HG03025 (cell line): ENCODE results near the gene CD55.

ENCODE experiments used
- ATAC-seq: cut with Tn5 transposase; IDR thresholded peaks from one replicate; pipeline ENCODE4 v1.9.1; 2021; ENCODE audit warnings: mild to moderate bottlenecking, moderate library complexity; ENCODE audit not compliant: unreplicated experiment, low FRiP score

Gene CD55

GRCh38 chr1:207352554-207352953 lies 31.1 kb downstream of the CD55 start:
- ATAC-seq = no peak

GRCh38 chr1:207355060-207355459 lies 33.6 kb downstream of the CD55 start:
- no peak for ATAC-seq

DNA sequence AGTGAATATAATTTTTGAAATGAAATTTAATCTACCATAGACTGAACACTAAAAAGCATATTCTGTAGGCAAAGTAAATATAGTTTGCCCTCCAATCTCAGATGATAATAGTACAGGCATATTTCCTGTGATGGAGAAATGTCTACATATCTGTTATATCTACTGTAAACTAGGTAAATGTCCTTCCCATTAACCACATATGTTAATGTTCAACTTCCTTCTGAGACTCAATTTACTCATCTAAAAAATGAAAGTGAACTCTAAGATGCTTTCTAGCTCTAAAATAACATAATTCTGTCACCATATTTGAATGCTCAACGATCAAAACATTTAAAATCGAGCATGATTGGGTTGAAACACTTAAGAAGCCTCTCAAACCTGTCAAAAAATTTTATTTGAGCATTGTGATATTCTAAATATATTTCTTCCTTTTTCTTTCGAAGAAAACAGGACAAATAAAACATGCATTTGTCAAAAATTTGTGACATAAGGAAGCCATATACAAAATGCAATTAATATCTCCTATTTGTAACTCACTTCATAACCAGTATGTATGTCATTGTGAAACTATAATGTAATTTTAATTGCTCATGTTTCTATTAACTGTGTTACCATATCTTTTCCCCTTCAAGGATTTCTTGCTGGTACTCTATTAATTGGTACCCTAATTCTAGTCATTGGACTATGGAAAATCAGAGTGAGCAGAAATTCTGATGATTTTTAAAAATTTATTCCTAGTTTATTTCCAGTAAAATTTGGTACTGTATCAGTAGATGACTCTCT lies 34.2 kb downstream of the CD55 start:
- ATAC-seq = no peak

DNA sequence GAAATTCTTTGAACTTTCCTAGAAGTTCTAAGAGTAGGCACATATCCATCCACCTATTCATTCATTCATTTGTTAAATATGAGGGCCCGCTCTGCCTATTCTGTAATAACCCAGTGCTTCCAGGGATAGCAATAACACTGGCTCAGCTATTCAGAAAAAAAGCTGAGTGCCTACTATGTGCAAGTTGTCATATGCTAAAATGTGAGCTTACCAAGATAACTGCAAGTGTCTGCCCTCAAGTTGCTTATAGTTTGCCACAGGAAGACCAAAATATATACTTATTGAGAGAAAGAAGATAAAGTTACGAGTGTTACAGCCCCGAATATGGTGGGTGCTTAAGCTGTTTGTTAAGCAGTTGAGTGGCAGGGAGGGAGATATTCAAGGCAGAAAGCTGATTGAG lies 39.6 kb downstream of the CD55 start:
- ATAC-seq = no peak

DNA sequence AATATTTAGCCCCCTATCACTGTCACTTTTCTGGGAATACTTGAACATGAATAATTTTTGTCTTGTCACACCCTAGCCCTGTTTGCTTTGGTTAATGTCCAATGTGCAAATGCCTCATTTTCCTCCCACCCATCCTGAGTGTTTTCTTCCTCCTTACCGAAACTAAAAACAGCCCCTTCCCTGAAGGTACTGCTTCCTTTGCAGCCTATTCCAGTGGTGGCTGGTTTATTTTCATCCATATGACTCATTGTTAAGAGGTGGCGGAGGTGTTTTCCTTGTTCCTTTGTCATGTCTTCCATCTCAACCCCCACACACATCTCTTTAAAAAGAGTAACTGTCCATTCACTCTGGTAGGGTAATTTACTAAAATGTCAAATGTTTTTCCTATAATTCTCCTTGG lies 40.4 kb downstream of the CD55 start:
- ATAC-seq = no peak

DNA sequence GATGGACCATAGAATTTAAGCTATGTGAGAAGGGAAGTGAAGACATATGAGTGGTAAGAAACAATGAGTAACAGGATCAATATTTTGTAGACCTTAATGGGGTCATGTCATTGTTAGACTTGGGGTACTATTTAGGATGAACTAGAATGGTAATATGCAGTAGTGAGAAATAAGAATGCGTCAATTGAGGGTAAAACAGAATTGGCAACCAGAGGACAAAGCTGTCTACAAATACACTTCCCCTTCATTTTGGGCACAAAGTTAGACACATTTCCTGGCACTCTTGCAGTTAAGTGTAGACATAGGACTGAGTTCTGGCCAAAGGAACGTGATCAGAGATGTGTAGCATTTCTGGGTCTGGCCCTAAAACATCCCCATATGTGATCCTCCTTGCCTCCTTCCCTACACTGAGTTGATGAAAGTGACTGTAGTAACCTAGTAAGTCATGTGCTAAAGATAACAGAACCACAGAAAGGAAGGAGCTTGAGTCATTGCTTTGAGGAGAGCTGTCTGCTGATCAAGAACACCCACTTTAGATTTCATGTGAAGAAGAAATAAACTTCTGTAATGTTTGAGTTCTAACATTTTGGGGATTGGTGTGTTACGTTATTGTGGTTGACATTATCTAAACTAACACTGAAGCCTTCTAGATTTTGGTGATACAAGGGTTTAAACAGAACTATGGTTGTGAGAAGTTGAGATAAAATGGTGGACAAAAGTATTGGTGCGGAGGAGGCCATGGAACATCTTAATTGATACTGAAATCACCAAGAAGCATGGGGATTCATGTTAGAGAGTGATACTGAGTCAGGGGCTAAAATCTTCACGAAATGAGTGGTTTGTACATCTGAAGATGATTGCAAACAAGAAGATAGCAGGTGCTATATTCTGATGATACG lies 41.7 kb downstream of the CD55 start:
- ATAC-seq = no peak

DNA sequence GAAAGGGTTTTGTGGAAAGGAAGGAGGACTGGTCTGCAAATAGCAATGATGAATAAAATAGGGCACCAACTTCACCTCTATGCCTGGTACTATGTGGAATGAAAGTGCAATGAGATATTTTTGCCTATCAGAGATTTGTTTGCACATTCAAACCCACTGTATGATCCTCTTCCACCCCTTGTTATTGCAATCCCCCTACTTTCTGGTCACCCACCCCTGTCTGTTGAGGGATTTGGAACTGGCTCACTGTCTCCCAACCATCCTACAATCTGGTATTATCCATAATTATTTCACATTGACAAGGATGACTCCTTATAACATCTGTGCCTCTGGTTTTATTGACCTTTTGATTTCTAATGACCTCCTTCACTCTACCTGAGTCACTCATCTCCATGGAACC lies 42.4 kb downstream of the CD55 start:
- ATAC-seq = no peak

DNA sequence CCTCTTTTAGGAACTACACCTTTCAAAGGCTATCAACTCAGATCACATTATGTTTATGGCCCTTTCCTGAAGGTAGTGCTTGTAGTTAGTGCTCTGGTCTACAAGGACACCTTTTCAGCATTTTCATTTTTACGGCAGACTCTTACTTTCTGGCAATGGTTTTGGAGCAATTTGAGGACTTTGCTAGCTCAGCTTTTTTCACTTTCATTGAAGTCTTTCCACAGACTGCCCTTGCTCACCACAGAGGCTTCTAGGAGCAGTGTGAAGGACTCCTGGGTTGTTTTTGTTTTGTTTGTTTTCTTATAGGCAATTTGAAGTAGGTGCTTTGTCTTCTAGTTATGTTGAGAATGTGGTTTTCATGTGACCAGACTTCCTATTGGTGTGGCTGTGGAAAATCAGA lies 43.1 kb downstream of the CD55 start:
- no peak for ATAC-seq

GRCh38 chr1:207365063-207365462 lies 43.6 kb downstream of the CD55 start:
- no peak for ATAC-seq

DNA sequence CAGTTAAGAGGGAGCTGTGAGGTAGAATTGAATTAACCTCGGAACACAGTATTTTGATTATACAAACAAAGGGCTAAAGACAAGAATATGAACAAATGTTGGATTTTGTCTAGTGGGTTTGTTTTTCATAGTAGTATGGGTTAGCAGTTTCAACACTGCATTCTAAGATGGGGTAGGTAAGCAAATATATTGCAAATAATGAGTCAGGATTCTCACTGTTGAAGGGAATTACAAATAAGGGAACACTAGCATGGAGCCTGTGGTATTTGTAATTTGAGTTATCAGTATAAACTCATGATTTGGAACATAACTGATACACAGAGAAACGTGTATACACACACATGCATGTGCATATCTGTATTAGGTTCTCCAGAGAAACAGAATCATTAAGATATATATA lies 44.5 kb downstream of the CD55 start:
- ATAC-seq = no peak

- no peak for ATAC-seq
Observed at GRCh38 chr1:207388721-207389120, 67.2 kb downstream of the CD55 start.

DNA sequence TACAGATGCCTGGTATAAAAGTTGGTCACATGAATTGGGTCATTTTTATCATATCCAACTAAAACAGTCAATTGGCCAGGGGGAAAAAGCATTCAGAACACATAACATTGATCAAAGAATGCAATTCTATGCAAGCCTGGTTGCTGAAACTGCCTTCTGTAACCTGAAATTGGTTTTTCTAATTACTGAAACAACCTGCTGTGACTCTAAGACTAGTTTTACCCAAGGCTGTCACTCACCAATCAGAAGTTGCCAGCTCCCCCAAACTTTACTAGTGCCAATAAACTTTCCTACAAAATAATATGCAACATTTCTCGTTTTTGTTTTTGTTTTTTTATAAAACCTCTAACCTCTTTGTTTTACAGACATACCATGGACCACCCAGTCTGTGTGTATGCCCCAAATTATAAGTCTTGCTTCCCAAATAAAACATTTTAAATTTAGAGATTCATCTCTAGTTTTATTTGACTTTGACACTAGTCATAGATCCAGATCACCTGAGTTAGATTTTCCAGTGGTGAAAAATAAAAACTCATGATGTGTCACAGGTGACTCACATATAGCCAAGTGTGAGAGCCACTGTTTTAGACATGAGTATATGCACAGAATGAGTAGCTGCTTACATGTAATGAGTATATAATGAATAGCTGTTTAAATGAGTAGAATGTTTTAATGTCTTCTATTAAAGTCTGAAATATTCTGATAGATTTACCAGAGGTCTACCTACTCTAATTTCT lies 68.4 kb downstream of the CD55 start:
- no peak for ATAC-seq

- ATAC-seq = no peak
Observed at GRCh38 chr1:207393610-207394009, 72.1 kb downstream of the CD55 start.

DNA sequence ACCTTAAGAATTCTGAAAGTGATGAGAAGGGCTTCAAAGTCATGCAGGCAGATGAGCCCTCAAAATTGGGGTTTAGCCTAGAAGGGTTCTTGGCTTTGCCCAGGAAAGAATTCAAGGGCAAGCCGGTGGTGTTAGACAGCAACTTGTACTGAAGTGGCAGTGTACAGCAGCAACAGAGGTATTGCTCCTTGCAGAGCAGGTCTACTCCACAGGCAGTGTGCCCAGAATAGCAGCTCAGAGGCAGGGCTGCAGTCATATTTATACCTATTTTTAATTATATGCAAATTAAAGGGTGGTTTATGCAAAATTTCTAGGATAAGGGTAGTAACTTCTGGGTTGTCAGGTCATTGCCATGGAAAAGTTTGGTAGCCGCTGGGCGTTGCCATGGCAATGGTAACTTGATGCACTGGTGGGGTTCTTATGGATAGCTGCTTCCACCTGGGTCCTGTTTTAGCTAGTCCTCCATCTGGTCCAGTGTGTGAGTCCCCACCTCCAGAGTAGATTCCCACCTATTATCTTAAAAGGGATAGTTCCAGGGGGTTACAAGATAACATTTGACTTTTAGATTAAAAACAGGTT lies 74.8 kb downstream of the CD55 start:
- no peak for ATAC-seq

DNA sequence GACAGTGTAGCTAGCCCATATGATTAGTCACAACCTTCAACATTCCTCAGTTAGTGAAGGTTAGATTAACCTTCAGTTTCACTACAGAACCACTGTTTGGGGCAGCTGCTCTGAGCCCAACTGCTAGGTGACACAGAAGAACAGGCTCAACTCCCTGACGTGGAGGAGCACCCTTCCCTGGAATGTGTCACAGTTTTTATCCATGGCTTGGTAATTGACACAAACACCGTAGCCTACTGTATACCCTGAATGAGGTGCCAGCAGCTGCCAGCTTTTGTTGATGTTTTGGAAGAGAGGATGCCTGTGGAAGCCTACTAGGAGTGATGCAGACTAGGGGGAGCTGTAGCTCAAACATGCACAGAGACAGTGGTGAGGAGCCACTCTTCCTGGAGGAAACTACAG lies 76.0 kb downstream of the CD55 start:
- ATAC-seq = no peak

DNA sequence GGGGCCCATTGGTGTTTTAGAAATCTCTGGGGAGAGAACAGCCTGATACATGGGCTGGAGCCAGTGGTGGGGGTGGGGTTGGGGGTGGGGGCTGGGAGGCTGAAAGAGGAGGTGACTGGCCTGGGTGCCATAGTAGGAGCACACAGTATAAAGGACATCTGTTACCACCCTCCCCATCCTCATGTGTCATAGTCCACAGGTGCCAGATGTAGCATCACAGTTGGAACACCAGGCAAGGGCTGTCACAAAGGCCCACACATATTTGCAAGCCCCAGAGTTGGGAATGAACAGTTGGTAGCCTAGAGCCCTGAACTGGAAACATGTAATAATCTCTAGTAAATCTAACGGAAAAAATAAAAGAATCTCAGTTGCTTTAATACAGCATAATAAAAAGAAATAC lies 77.5 kb downstream of the CD55 start:
- no peak for ATAC-seq

DNA sequence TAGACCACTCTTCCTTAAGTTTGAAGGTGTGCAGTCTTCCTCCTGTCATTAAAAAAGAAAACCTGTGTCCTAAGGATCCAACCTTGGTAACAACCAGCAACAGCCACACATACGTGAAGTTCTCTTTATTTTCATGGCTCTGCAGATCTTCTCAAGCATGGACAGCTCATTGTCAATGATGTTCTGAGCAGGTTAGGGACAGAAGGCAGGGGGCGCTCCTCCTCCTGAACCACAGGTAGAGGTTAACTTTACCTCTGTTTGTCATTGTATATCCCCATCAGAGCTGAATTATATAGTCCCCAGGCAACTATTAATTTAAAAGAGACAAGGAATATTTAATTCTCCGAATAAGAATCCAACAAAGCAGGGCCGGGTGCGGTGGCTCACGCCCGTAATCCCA lies 80.1 kb downstream of the CD55 start:
- ATAC-seq = no peak

GRCh38 chr1:207402744-207403143 lies 81.3 kb downstream of the CD55 start:
- no peak for ATAC-seq

- ATAC-seq = no peak
Observed at GRCh38 chr1:207404849-207405525, 83.5 kb downstream of the CD55 start.

- ATAC-seq = no peak
Observed at GRCh38 chr1:207405814-207406213, 84.3 kb downstream of the CD55 start.
